GM18526 (cell line): ENCODE measurements around the gene ZNF311.

Experiments used
- POLR2A ChIP-seq: IDR thresholded peaks from 3 replicates; pipeline ENCODE4 v1.6.1; 2011; ENCODE audit not compliant: insufficient read length; ENCODE audit errors: extremely low read depth

The ZNF311 gene

DNA sequence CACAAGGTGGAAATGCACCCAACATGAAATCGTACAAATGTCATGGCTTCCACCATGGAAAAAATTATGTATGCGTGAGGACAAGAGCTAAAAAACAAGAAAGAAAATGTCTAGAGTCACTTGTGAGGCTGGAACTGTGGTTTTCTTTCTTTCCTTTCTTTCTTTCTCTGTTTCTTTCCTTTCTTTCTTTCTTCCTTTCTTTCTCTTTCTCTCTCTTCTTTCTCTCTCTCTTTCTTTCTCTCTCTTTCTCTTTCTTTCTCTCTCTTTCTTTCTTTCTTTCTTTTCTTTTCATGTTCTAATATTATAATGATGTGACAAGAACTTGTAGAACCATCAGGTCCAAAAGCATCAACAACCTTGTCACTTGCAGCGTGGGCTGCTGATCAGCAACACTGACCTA lies 28.4 kb downstream of the ZNF311 start:
- TF ChIP-seq POLR2A: no peak

DNA sequence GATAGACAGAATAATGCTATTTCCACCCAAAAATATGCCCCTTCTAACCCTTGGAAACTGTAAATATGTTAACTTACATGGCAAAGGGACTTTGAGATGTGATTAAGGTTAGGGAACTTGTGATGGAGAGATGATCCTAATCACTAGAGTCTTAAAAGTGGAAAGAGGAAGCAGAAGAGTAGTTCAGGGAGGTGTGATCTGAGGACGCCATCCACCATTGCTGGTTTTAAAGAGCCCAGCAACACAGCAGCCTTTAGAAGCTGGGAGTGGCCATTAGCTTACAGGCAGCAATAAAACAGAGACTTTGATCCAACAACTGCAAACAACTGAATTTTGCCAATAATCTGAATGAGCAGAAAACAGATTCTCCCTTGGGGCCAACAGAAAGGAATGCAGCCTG lies 30.6 kb downstream of the ZNF311 start:
- no peak for TF ChIP-seq POLR2A

DNA sequence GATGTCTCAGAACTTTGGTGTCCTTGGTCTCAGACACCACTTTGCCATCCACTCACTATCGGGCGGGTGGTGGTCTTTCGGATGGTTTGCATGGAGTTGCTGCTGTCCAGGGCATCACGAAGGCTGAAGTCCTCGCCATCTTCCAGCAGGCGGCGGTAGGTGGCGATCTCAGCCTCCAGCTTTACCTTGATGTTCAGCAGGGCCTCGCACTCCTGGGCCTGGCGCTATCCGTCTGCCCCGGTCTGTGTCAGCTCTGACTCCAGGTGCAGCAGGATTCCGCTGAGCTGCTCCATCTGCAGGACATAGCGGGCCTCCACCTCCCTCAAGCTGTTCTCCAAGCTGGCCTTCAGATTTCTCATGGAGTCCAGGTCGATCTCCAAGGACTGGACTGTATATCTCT lies 36.0 kb downstream of the ZNF311 start:
- no peak for TF ChIP-seq POLR2A

DNA sequence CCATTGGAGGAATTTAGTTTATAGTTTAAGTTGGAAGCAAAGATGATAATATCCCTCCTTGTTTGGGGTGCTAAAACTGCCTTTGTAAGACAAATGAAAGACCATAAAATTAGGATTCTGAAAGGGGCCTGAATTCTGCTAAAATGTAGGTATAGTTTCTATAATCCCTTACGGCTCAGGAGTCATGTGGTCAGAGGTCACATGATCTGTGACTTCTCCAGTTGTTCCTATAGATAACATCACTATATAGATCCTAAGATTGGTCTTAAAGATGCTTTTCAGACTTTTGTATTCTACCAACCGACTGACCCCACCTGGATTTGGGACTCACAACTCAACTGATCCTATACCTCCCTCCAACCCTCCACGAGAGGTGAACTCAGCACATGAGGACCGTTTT lies 36.6 kb downstream of the ZNF311 start:
- no peak for TF ChIP-seq POLR2A

DNA sequence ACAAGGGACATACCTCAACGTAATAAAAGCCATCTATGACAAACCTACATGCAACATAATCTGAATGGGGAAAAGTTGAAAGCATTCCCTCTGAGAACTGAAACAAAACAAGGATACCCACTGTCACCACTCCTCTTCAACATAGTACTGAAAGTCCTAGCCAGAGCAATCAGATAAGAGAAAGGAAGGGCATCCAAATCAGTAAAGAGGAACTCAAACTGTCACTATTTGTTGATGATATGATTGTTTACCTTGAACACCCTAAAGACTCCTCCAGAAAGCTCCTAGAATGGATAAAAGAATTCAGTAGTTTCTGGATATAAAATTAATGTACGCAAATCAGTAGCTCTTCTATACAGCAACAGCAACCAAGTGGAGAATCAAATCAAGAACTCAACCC lies 39.4 kb downstream of the ZNF311 start:
- TF ChIP-seq POLR2A: no peak

DNA sequence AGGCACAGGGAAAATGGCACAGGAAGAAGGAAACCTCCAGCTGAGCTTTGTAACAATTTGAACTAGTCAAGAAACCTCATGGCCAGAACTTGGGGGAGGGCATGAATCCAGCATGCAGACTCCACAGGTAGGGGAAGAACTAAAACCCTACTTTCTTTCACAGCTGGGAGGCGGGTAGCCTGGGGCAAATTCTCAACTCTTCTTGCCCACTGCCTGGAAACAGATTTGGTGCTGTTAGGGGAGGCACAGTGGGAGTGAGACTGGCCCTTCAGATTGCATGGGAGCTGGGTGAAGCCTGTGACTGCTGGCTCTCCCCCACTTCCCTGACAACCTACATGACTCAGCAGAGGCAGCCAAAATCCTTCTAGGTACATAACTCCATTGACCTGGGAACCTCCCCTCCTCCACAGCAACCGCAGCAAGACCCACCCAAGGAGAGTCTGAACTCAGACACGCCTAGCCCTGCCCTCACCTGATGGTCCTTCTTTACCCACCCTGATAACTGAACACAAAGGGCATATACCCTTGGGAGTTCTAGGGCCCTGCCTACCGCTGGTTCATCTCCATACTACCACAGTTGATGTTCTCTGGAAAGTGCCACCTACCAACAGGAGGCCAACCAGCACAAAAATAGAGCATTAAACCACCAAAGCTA lies 44.1 kb downstream of the ZNF311 start:
- TF ChIP-seq POLR2A: no peak

DNA sequence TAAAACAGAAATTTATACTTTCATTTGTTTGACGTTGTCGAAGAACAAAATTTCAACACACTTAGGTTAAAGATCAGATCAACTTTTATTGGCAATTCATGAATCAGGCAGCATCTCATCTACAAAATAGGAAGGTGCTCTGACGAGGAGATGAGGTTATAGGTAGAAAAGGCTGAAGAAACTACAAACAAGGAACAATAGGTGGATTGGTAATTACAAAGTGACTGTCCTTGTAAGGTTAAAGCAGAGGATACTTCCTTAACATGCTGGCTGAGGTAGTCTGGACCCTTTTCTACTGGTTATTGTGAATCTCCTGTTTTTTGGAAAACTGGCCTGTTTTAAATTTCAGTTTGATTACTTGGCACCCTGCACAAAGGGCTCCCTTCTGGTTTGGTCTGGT lies 48.8 kb downstream of the ZNF311 start:
- no peak for TF ChIP-seq POLR2A

DNA sequence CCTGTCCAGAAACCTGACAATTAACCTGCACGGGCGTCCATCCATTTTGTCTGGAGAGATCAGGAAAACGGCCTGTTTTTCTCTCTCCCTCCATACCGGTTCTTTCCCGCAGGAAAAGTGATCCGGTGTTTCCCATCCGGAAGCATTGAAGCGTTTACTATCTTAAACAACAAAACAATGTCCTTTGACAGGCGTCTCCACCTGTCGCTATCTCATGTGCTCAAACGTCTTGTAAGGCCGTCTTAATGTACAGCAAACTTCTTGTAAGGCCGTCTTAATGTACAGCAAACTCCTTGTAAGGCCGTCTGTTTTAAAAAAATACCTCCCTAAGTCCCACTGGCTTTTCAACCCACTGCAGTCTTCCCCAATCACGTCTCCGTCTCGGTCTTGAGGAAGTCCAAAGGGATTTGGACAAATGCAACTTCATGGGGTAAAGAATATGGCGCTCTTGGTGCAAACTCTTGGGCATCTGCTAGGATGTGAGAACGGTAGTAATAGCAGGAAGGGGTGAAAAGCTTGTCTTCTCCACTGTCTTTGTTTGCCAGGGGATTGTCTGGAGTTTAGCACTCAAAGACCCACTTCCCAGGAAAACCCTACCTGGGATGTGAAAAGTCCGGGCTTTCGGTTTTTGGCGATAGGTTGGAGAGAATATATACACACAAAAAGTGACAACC lies 51.4 kb downstream of the ZNF311 start:
- TF ChIP-seq POLR2A: no peak

DNA sequence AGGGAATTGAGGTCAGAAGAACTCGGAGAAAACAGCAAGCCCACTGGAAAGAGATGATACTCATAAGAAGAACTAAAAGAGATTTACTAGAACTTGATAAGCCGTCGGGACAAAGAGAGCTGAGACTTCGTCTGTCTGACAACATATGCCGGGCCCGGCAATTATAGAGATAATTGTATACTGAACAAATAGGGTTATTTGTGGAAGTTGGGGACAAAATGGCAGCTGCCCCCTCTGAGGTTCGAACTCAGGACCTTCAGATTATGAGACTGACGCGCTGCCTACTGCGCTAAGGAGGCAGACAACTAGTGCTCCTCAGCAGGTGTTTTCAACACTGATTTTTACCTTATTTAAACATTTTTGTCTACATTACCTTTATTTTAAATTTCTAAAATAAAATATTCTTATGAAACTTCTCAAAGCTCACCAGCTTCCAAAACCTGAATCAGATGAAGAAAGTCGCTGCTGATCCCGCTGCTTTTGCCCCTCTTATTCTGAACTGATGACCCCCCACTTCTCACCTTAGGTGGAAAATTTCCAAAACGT lies 52.0 kb downstream of the ZNF311 start:
- no peak for TF ChIP-seq POLR2A

DNA sequence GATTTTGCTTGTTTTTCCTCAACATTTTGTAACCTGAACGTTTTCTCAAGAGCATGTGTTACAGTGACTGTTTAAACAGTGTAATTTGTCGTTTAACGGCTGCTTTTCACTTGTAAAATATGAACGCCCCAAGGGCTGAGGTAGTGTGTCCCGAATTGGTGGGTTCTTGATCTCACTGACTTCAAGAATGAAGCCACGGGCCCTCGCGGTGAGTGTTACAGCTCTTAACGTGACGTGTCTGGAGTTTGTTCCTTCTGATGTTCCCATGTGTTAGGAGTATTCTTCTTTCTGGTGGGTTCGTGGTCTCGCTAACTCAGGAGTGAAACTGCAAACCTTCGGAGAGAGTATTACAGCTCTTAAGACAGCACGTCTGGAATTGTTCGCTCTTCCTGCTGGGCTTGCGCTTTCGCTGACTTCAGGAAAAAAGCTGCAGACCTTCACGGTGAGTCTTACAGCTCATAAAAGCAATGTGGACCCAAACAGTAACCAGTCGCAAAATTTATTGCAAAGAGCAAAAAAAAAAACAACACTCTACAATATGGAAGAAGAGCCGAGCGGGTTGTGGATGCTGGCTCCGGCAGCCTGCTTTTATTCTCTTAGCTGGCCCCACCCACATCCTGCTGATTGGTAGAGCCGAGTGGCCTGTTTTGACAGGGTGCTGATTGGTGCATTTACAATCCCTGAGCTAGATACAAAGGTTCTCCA lies 56.2 kb downstream of the ZNF311 start:
- no peak for TF ChIP-seq POLR2A

DNA sequence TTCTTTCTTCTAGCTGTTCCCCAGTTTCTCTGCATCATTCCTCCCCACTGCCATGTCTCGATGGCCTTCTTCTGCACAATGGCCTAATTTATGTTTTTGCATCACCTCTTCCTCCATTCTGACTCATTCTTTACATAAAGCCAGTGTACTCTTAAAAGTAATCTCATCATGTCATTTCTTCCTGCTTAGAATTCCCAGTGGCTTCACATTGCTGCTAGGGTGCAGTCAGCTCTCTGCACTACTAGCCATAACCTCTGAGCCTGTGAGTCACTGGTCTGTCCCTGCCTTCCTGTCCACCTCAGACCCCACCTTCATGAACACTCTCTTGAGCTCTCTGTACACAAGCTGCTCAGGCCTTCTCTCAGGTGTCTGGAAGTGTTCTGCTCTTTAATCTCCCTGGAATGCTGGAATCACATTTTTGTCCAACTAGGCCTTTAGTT lies 57.3 kb downstream of the ZNF311 start:
- no peak for TF ChIP-seq POLR2A

DNA sequence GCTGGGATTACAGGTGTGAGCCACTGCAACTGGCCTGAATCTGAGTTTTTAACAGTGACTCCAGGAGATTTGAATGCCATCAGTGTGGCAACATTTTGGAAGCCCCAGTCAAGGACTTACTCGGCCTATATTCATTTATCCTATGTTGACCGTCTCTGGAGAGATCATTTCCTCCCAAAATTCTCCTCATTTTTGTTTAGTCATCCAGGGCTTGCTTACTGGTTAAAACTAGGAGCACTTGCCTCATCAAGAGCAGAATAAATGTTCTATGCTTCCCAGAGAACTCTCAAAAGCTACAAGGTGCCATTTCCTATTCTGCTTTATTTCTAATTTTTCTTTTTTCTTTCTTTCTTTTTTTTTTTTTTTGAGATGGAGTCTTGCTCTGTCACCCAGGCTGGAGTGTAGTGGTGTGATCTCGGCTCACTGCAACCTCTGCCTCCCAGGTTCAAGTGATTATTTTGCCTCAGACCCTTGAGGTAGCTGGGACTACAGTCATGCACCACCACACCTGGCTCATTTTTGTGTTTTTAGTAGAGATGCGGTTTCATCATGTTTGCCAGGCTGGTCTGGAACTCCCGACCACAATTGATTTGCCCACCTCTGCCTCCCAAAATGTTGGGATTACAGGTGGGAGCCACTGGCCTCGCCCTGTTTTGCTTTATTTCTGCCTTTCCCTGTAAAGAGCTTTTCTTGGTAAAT lies 57.9 kb downstream of the ZNF311 start:
- no peak for TF ChIP-seq POLR2A

DNA sequence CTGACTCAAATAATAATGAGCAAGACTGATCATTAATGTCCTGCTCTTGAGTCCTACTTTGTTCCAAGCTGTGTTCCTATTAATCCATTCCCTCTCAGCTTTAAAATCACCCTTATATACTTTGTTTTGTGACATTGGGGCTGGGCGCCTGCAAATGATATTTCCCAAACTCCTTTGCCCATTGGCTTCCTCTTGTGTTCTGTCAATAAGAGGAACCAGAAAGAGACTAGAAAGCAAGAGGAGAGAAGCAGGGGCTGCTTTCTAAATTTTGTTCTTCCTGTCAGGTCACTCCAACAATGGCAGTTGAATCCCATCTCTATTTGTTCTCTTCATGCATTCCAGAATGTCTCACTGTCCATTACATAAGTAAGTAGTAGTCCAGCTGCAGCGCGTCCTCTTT lies 59.8 kb downstream of the ZNF311 start:
- TF ChIP-seq POLR2A: no peak
